ENCODE results near the gene TSNAX.

Gene TSNAX

DNA sequence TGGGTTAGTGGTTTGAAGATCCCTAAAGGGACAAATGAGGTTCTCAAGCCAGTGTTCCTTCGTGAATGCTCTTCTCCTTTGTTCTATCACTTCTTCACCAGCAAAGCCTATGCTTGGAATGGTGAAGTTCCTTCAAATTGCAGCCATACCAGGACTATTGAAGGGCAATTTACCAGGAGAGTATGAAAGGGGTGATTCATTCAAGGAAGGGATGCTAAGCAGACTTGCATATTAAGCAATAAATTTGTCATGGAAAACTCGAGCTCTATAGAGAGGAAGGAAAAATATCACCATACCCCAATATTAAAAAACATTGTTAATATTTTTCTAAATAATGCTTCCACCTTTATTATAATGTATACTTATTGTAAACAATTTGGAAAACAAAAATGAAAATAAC lies 9.3 kb upstream of the TSNAX start:
- no peak for DNase-seq

DNA sequence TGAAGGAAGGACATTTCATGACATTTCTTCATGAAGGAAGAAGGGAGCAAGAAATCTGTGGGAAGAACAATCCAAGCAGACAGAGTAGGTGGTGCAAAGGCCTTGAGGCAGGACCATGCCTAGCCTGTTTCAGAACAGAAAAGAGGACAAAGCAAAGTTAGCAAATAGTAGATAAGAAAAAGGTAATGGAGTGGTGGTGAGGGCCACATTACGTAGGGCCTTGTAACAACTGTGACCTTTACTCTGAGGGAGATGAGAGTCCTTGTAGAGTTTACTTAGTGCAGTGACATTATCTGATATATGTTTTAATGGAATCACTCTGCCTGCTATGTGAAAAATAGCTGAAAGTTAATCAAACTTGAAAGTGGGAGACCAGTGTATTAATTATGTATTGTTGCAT lies 6.4 kb upstream of the TSNAX start:
- no peak for DNase-seq

DNA sequence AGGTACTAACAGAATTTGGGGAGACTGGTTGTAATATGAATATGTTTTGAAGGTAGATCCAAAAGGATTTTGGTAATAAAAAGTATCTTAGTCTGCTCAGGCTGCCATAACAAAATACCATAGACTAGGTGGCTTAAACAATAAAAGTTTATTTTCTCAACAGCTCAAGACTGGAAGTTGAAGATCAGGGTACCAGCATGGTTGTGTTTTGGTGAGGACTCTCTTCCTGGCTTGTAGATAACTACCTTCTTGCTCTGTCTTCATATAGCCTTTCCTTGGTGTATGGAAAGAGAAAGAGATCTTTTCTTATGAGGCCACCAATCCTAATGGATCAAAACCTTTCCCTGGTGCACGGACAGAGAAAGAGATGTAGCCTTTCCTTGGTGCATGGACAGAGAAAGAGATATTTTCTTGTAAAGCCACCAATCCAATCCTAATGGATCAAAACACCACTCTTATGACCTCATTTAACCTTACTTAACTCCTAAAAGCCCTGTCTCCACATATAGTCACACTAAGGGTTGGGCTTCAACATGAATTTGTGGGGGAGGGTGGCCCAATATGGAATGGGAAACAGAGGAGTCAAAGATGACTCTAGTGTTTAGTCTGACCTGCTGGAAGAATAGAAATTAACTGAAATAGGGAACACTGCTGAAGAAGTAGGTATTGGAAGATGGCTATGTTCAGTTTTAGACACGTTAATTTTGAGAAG lies 5.4 kb upstream of the TSNAX start:
- no peak for DNase-seq

DNA sequence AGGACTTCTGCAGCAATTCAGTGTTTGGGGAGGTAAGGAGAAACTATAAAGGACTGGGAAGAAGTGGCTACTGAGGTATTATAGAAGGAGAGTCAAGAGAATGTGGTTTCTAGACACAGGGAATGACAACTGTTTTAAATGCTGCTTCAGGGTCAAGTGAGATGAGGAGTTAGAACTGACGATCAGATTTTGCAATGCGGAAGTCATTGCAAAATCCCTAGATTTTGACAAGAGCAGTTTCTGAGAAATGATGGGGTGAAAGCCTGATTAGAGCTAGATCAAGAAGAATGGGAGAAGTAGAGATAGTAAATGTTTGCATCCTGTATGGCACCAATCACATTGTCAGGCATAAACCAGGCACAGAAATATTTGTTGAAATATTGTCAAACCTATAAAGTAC lies 4.7 kb upstream of the TSNAX start:
- peak; percentile 82 for DNase-seq

DNA sequence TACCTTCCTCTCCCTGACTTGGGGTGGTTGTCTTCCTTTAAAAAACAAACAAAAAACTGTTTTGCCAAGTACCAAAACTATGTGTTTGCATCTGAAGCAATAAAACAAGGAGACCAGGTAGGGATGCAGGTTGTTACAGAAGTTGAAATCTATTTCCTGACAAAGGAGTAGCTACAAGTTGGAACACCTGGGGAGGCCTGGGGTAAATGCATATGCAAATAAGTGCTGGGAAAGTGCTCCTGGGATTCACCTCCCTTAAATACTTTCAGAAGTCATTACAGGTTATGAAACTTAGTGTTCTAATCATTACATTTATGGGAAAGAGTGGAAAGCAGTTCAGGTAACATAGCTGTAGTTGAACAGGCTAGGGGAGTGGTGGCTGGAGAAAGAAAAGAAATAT lies 1.9 kb upstream of the TSNAX start:
- no peak for DNase-seq

DNA sequence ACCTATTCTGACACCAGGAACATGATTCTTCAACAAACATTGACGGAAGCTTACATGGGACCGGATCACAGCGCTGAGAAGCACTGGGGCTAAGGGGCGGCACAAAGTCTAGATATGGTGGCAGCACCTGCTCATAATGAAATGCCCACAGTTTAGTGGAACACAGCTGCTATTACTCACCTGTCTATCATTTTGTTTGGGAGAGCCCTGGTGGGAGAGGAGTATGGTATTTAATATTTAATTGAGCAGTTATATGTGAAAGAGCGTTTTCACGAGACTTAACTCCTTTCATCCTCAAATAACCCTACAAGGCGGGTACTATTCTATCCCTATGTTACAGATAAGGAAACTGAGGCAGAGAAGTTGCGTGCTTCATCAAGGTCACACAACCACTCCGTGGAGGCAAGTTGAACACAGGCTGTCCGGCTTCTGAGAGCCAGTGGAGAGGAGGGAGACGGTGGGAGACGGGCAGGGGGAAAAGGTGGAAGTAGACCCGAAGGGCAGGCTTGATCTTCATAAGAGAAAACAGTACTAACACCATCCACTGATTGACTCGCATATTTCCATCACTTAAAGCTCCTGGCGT lies 790 bp upstream of the TSNAX start:
- DNase-seq: no peak

DNA sequence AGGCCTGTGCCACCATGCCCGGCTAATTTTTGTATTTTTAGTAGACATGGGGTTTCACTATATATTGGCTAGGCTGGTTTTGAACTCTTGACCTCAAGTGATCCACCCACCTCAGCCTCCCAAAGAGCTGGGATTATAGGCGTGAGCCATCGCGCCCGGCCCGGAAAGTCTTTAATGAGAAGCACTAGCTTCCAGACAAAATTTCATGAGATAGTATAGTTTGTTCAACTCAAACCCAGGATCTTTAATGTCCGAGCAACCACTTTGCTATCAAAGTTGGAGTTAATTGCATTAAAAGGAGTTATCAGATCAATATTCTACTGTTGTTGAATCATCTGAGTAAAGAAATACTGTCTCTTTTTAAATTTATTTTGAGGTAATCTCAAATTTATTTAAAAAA lies 4.8 kb downstream of the TSNAX start:
- no peak for DNase-seq

DNA sequence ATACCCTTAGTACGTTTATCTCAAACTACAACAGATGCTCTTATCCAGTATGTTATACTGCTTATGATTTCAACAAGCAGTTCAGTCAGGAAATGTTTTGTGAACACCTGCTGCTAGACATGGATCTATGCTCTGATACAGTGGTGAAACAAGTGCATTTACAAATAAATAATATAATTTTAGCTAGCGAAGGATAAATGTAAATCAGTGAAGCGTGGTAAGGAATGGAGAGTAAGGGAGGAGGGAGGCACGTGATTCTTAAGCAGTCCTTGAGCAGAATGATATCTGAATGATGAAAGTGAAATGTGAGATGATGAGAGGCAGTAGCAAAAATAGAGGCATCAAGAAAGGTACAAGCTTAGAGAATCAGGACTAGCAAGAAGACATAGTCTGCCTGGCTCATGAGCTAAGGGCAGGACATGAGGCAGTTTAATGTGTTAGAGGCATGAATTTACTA lies 6.3 kb downstream of the TSNAX start:
- DNase-seq: no peak

DNA sequence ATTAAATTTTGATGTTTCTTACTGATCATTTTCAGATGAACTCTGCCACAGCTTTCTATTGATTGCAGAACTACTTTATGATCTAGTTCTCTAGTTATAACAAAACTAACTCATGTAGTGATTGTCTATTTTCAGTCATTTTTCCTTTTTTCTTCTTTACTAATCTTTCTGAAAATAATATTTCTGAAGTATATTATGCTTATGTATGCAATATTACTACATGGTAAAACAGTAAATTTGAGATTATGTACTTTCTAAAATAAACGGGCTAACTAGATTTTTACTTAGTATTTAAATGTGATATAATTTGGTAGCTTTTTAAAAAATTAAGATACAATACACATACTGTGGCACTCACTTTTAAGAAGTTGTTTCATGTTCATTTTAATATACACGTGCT lies 7.6 kb downstream of the TSNAX start:
- no peak for DNase-seq

DNA sequence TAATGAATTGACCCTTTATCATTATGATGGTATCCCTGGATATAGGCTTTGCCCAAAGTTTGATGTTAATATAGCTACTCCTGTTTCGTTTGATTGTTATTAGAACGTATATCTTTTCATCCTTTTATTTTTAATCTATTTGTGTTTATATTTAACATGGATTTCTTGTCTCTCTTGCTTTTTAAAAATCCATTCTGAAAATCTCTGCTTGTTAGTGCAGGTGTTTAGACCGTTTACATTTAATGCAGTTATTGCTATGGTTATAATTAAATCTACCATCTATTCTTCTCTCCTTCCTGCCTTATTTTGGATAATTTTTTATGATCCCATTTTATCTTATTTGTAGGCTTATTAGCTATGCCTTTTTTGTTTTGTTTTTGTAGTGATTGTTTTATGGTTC lies 12.4 kb downstream of the TSNAX start:
- no peak for DNase-seq

DNA sequence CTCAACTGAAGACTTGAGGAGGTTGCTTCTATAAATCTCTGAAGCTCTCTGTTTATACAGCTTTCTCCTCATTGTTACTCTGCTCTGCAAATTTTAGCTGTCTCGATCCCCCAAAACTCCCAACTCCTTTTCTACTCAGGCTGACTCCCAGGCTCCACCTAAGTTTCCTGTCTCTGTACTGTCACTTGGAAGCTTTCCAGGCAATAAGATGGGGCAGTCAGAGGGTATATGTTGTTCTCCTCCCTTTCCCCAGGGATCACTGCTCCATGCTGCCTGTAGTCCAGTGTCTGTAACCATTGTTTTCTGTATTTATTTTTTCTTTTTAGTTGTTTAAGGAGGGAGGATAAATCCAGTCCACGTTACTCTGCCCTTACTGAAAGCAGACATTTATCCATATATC lies 13.4 kb downstream of the TSNAX start:
- DNase-seq: no peak

DNA sequence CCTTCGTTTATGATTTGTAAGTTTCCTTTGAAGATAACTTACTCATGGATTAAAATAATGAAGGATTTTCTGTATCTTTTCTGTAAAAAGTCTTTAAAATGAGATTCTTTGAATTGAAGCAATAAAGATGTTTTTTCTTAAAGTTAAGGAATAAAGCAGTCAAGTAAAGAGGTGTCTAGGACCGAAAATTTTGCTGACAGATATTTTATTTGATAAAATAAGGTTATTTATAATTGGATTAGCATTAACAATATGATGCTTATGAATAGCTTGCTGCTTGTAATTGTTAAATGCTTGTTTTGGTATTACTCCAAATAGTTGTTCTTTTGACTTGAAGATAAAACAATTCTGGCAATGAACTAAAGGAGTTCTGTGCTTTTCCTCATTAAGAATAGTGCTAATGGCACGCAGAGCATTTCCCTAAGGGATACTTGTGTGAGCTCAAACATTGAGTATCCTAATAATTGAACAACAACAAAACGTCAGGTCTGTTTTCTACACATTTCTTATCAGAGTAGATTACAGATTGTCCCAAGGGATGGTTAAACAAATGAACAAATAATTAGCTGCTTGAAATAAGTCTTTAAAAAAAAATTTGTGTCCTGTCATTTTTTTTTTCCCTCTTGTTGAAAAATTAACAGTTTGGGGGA lies 16.6 kb downstream of the TSNAX start:
- DNase-seq: no peak

DNA sequence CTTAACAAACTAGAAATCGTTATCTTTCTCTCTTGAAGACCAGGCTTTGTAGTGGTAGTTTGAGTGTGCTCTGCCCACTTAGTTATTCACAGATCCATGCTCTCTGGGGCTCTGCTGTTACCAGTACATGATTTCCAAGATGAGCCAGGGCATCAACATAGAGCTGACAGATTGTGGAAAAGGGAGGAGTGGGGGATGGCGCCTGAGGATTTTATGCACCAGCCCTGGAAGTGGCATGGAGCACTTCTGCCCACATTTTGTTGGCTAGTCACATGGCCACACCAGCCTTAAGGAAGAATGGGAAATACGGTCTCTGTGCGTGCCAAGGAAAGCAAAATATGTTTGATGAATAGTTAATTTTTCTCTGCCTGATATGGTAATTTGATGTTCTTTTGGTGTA lies 18.2 kb downstream of the TSNAX start:
- DNase-seq: no peak

DNA sequence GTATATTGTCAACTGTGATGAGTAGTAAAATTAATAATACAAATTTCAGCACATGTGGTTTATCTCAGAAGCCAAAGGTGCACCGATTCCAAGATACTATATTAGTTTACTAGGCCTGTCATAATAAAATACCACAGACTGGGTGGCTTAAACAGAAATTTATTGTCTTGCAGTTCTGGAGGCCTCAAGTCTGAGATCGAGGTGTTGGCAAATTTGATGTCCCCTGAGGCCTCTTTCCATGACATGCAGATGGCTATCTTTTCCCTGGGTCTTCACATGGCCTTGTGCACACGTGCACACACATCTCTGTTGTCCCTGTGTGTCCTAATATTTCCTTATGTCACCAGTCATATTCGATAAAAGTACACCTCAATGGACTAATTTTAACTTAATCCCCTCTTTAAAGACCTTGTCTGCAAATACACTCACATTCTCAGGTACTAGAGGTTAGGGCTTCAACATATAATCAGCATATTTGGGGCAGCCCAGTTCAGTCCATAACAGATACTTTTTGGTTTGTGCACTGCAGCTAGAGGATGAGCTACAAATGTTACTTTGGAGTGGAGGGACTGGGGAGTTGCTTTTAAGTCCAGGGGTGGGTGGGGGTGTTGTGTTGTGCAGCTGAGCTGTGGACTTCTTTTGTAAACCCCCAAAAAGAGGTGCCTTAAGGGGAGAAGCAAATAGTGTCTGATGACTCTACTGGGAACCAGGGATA lies 21.4 kb downstream of the TSNAX start:
- no peak for DNase-seq

DNA sequence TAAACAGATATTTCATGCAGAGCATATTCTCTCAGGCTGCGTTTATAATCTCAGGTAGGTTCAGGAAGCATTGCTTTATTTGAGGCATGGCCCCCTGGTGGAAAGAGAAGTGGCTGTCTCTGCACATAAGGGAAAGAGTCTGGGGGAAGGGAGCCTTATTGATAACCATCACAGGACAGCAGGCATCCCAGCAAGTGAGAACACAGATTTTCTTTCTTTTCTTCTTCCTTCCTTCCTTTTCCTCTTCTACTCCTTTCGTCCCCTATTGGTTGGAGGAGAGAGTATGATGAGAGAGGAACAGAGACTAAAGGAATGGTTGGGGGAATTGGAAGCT lies 21.9 kb downstream of the TSNAX start:
- no peak for DNase-seq

DNA sequence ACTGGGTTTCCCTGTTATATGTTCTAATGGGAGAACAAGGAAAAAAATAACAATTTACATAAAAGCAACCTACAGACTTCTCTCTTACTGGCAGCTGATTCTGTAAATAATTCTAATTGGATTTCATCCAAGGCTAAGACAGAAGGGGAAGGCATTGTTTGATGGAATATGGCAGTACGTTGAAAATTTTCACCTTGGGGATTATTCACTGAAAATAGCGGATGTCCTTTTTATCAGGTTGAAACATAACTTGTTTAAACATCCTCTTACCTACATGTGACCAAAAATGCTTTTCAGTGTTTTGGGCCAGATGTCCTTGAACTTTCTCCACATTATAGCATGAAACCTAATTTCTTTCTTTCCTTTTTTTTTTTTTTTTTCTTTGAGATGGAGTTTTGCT lies 24.9 kb downstream of the TSNAX start:
- DNase-seq: no peak

DNA sequence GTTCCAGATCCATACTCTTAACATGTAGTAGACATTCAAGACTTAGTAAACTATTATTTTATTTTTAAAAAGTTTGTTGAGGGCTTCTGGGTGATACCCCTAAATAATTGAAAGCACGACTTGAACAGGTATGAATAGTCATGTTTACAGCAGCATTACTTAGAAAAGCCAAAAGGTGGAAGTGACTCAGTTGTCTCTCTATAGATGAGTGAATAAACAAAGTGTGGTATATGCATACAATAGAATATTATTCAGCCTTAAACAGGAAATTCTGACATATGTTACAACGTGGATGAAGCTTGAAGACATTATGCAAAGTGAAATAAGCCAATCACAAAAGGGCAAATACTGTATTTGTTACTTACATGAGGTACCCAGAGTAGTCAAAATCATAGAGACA lies 26.5 kb downstream of the TSNAX start:
- DNase-seq: no peak

DNA sequence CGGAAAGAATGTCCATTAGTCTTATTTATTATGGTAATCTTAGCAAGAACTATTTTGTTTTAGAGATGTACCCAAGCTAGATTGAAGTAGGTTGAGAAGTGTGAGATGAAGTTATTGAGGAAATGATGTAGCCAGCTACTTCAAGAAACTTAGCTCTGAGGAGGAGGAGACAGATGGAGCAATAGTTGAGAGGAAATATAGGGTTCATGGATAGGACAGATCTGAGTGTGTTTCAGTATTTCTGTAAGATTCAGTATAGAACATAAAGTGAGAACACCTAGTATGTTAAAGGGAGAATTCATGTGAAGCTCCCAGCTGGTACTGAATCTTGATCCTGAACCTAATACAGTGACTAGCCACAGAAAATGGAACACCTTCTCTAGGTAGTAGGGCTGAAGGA lies 28.9 kb downstream of the TSNAX start:
- peak; percentile 43 for DNase-seq

DNA sequence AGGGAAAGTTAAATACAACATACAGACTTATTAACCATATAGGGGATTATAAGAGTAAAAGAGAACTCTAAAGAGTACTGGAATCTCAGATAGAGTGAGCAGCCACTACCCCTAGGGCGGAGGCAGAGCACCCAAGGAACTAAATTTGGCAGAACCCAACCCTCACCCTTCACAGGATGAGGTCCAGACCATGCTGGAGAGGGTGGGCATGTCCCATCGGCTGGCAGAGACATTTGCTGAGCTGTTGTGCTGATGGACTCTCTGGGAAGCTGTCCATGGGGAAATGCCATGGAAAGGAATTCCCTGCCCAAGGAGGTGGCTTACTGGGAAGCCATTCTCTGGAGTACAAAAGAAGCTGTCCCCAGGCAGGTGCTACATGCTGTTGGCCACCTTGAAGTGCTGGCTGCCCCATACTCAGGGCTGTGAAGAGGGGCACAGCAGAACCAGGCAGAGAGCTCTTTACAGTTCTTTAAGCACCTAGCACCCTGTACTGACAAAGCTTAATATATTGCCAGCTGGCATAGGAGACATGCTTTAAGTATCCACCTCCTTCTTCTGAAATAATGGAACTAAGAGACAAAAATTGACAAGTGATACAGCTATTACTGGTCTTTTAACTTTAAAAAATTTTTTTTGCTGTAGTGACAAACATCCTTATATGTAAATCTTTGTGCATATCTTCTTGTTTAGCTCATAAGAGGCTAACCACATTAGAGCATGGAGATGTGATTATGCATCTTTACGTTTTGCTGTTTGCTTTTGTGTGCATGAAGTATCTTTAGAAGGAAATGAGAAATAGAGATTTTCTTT lies 29.6 kb downstream of the TSNAX start:
- DNase-seq: no peak

DNA sequence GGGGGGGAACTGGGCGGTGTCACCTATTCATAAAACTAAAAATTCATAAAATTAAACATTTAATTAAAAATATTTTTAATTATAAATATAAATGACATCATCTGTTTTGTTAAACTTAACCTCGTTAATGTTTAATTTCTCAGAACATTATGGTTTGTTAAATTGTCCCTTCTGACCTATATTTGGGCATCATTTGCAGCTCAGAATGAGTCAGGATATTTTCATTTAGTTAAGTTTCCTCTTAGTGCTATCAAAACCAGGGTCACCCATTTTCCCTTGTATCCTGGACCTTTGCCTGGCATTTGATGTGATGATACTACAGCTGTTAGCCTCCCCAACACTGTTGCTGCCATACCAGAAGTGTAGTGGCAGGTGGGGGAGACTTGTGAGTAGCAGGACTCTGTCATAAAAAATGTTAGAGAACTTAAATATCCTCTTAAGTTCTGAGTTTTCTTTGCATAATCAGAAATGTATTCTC lies 30.3 kb downstream of the TSNAX start:
- no peak for DNase-seq

DNA sequence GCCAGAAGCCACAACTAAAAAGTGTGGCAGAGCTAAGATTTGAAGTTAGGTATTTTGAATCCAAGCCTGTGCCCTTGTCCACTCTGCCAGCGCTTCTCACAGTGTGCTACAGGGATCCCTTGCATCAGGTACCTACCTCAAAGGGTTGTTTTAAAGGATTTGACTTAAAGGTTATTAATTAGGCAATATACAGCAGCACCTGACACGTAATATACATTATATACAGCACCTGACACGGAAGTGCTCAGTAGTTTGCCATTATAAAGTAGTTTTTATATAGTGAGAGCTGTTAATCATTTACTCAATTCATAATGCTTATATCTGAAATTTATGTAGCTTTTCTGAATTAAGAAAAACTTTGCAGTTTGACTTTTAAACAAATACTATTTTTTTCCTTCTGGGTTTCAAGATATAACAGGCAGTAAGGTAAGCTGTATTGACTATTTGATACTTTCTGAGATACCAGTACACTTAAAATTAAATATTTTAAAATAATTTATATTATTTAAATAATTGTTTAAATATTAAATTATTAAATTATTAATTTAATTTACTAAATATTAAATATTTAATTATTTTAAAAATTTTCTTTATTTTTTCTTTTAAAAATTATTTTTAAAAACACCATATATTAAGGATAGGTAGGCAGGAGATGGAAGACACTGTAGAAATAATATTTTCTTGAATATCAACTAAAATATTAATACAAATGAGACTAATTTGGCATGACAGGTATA lies 33.3 kb downstream of the TSNAX start:
- no peak for DNase-seq

DNA sequence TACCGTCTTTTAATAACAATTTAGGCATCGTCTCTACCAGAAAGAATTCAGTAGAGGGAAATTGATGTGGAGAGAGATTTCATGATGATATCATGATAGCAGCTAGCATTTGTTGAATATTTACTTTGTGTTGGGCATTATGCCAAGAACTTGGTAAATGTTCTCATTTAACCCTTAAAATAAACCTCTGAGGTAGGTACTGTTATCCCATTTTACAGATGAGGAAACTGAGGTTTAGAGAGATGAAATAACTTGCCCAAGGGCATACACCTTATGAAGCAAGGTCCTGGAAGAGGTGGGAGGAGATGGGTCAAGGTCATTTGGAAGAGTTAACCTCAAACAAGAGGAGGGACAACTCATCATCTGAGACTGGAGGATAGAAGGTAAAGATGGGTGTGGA lies 34.8 kb downstream of the TSNAX start:
- DNase-seq: no peak
